ENCODE data around the gene BCORL1. TPM values are rescaled to one million over a fixed set of nuclear protein-coding genes. Genes with fewer than 3 reads are reported as not detected.

The BCORL1 gene
- polyA plus RNA-seq, 1 donor = 18.2 TPM

GRCh38 chrX:130079824-130080406 is 97.5 kb downstream of the BCORL1 start:
- Histone ChIP-seq H3K9me3 (ENCODE audit: control insufficient read depth, low read depth, low read length) (no peaks in the 10 kb centered on the region), H3K27me3 (ENCODE audit: control insufficient read depth, insufficient read depth, low read length) (no peaks in the 10 kb centered on the region), H3K27ac (ENCODE audit: low read length) (no peak overlapping the region), H3K4me3 (ENCODE audit: low read length) (no peak overlapping the region), H3K4me1 (ENCODE audit: control insufficient read depth, insufficient read depth, low read length) (peaks cover 19% of the 10 kb centered on the region), H3K36me3 (ENCODE audit: control insufficient read depth, insufficient read depth, low read length) (peaks cover 9% of the 10 kb centered on the region)
- no CpG with 5 or more reads among the region's 9 CpGs for WGBS (ENCODE audit: insufficient coverage, low lambda C conversion rate)
- DNase-seq = peak in 1 of 2 donors; percentile 55

GRCh38 chrX:130080791-130081367 is 98.4 kb downstream of the BCORL1 start:
- WGBS (ENCODE audit: insufficient coverage, low lambda C conversion rate) = no CpG with 5 or more reads among the region's 7 CpGs
- DNase-seq = no peak
- H3K36me3 ChIP-seq (ENCODE audit: control insufficient read depth, insufficient read depth, low read length) = peaks cover 17% of the 10 kb centered on the region
- peaks cover 22% of the 10 kb centered on the region for H3K4me1 ChIP-seq (ENCODE audit: control insufficient read depth, insufficient read depth, low read length)
- H3K9me3 ChIP-seq (ENCODE audit: control insufficient read depth, low read depth, low read length) = no peaks in the 10 kb centered on the region
- no peaks in the 10 kb centered on the region for H3K27me3 ChIP-seq (ENCODE audit: control insufficient read depth, insufficient read depth, low read length)
- no peak overlapping the region for H3K27ac ChIP-seq (ENCODE audit: low read length)
- H3K4me3 ChIP-seq (ENCODE audit: low read length) = no peak overlapping the region

GRCh38 chrX:130081421-130082045 is 99.1 kb downstream of the BCORL1 start:
- 100% methylated on average over 1 of the region's 12 CpGs for WGBS (ENCODE audit: insufficient coverage, low lambda C conversion rate)
- no peaks in the 10 kb centered on the region for H3K27me3 ChIP-seq (ENCODE audit: control insufficient read depth, insufficient read depth, low read length)
- peak in 1 of 2 donors; percentile 2 for DNase-seq
- H3K36me3 ChIP-seq (ENCODE audit: control insufficient read depth, insufficient read depth, low read length) = peaks cover 21% of the 10 kb centered on the region
- peak overlapping the region; percentile 68 for H3K27ac ChIP-seq (ENCODE audit: low read length)
- peaks cover 22% of the 10 kb centered on the region for H3K4me1 ChIP-seq (ENCODE audit: control insufficient read depth, insufficient read depth, low read length)
- H3K9me3 ChIP-seq (ENCODE audit: control insufficient read depth, low read depth, low read length) = no peaks in the 10 kb centered on the region
- H3K4me3 ChIP-seq (ENCODE audit: low read length) = no peak overlapping the region

GRCh38 chrX:130082244-130083106 is 100.0 kb downstream of the BCORL1 start:
- DNase-seq = peak; percentile 50 to 77
- H3K27ac ChIP-seq (ENCODE audit: low read length) = peak overlapping the region; percentile 68
- H3K36me3 ChIP-seq (ENCODE audit: control insufficient read depth, insufficient read depth, low read length) = peaks cover 21% of the 10 kb centered on the region
- H3K27me3 ChIP-seq (ENCODE audit: control insufficient read depth, insufficient read depth, low read length) = no peaks in the 10 kb centered on the region
- no peaks in the 10 kb centered on the region for H3K9me3 ChIP-seq (ENCODE audit: control insufficient read depth, low read depth, low read length)
- peaks cover 22% of the 10 kb centered on the region for H3K4me1 ChIP-seq (ENCODE audit: control insufficient read depth, insufficient read depth, low read length)
- no peak overlapping the region for H3K4me3 ChIP-seq (ENCODE audit: low read length)
- WGBS (ENCODE audit: insufficient coverage, low lambda C conversion rate) = no CpG with 5 or more reads among the region's 28 CpGs

GRCh38 chrX:130083107-130083490 is 100.7 kb downstream of the BCORL1 start:
- peaks cover 23% of the 10 kb centered on the region for H3K36me3 ChIP-seq (ENCODE audit: control insufficient read depth, insufficient read depth, low read length)
- H3K9me3 ChIP-seq (ENCODE audit: control insufficient read depth, low read depth, low read length) = no peaks in the 10 kb centered on the region
- H3K27ac ChIP-seq (ENCODE audit: low read length) = peak overlapping the region; percentile 68
- no peak overlapping the region for H3K4me3 ChIP-seq (ENCODE audit: low read length)
- peaks cover 22% of the 10 kb centered on the region for H3K4me1 ChIP-seq (ENCODE audit: control insufficient read depth, insufficient read depth, low read length)
- no peak for DNase-seq
- no CpG with 5 or more reads among the region's 7 CpGs for WGBS (ENCODE audit: insufficient coverage, low lambda C conversion rate)
- H3K27me3 ChIP-seq (ENCODE audit: control insufficient read depth, insufficient read depth, low read length) = no peaks in the 10 kb centered on the region

- no peaks in the 10 kb centered on the region for H3K27me3 ChIP-seq (ENCODE audit: control insufficient read depth, insufficient read depth, low read length)
- no peak overlapping the region for H3K4me3 ChIP-seq (ENCODE audit: low read length)
- peaks cover 23% of the 10 kb centered on the region for H3K36me3 ChIP-seq (ENCODE audit: control insufficient read depth, insufficient read depth, low read length)
- no peak for DNase-seq
- no CpG with 5 or more reads among the region's 15 CpGs for WGBS (ENCODE audit: insufficient coverage, low lambda C conversion rate)
- H3K27ac ChIP-seq (ENCODE audit: low read length) = no peak overlapping the region
- H3K4me1 ChIP-seq (ENCODE audit: control insufficient read depth, insufficient read depth, low read length) = peaks cover 22% of the 10 kb centered on the region
- H3K9me3 ChIP-seq (ENCODE audit: control insufficient read depth, low read depth, low read length) = no peaks in the 10 kb centered on the region
These were observed 101.4 kb downstream of the BCORL1 start for GRCh38 chrX:130083656-130084382.

- DNase-seq = no peak
- peaks cover 23% of the 10 kb centered on the region for H3K36me3 ChIP-seq (ENCODE audit: control insufficient read depth, insufficient read depth, low read length)
- H3K9me3 ChIP-seq (ENCODE audit: control insufficient read depth, low read depth, low read length) = no peaks in the 10 kb centered on the region
- H3K4me3 ChIP-seq (ENCODE audit: low read length) = no peak overlapping the region
- no peak overlapping the region for H3K27ac ChIP-seq (ENCODE audit: low read length)
- no peaks in the 10 kb centered on the region for H3K27me3 ChIP-seq (ENCODE audit: control insufficient read depth, insufficient read depth, low read length)
- WGBS (ENCODE audit: insufficient coverage, low lambda C conversion rate) = no CpG with 5 or more reads among the region's 9 CpGs
- peaks cover 22% of the 10 kb centered on the region for H3K4me1 ChIP-seq (ENCODE audit: control insufficient read depth, insufficient read depth, low read length)
These were observed 102.3 kb downstream of the BCORL1 start for GRCh38 chrX:130084631-130085237.

GRCh38 chrX:130085551-130086446 is 103.4 kb downstream of the BCORL1 start:
- no peaks in the 10 kb centered on the region for H3K9me3 ChIP-seq (ENCODE audit: control insufficient read depth, low read depth, low read length)
- H3K27me3 ChIP-seq (ENCODE audit: control insufficient read depth, insufficient read depth, low read length) = no peaks in the 10 kb centered on the region
- H3K4me1 ChIP-seq (ENCODE audit: control insufficient read depth, insufficient read depth, low read length) = peaks cover 22% of the 10 kb centered on the region
- DNase-seq = no peak
- H3K4me3 ChIP-seq (ENCODE audit: low read length) = no peak overlapping the region
- WGBS (ENCODE audit: insufficient coverage, low lambda C conversion rate) = no CpG with 5 or more reads among the region's 11 CpGs
- H3K36me3 ChIP-seq (ENCODE audit: control insufficient read depth, insufficient read depth, low read length) = peaks cover 18% of the 10 kb centered on the region
- H3K27ac ChIP-seq (ENCODE audit: low read length) = no peak overlapping the region

Data from large intestine (tissue), 3 donors.